K562 (cell line): ENCODE data around the gene ALKBH7. TPM values are rescaled to one million over a fixed set of nuclear protein-coding genes. Genes with fewer than 3 reads are reported as not detected.

Source experiments
- ATAC-seq: fragments of 200-7000 bp; cut with Tn5 transposase; 3 replicates; pipeline ENCODE4 v1.9.1; 2020; ENCODE audit warnings: moderate library complexity
- BruUV-seq: library from RNA; stranded (reverse); fragments of 400-500 nt; replicated peaks from 2 replicates; lab custom pipeline; 2021; lab: Mats Ljungman, UMichigan
- CTCF ChIA-PET: fragments of 300-600 bp; formaldehyde crosslinking; extraction: SDS; loops from one replicate; lab custom pipeline; 2021; ENCODE audit warnings: low intra/inter-chr PET ratio; lab: Yijun Ruan, JAX
- POLR2A ChIA-PET: fragments of 300-600, 350-650 bp; sonication (Branson Sonifier 250); formaldehyde crosslinking; extraction: SDS; loops from one replicate; lab custom pipeline; 2021; ENCODE audit warnings: antibody characterized with exemption, inconsistent platforms; lab: Yijun Ruan, JAX
- DNase-seq, 4 experiments: peaks; one replicate each; pipeline versions ENCODE4 v3.0.0 to v3.0.0-alpha.2; 2011 to 2018; ENCODE audit warnings: low spot score in 3 of 4, mixed read lengths in 3 of 4; ENCODE audit errors: extremely low read depth in 1 of 4
- FAIRE-seq: peaks from 2 replicates; lab custom pipeline; 2011; peaks lifted over from hg19 to GRCh38; lab: Jason Lieb, UNC
- H2AFZ ChIP-seq: 2 replicates; pipeline ENCODE4 v1.6.0; 2011; ENCODE audit warnings: low read depth, low read length, control low read depth, inconsistent platforms
- H3K27ac ChIP-seq: fragments of 200-600 bp; 3 replicates; pipeline ENCODE4 v1.8.0; 2011; ENCODE audit warnings: low read depth, mild to moderate bottlenecking, control low read depth, inconsistent platforms, low read length, moderate library complexity, mixed read lengths; ENCODE audit errors: extremely low read depth
- H3K27me3 ChIP-seq, 2 experiments: fragments of 300-600 bp in 1 of 2; 2 replicates in 1 of 2; 3 replicates in 1 of 2; pipeline versions ENCODE4 v1.6.0 to v1.8.0; 2011; ENCODE audit warnings: inconsistent platforms in 2 of 2, low read length in 2 of 2, mild to moderate bottlenecking in 1 of 2, mixed read lengths in 1 of 2, moderate library complexity in 1 of 2; ENCODE audit not compliant: control insufficient read depth in 2 of 2, insufficient read depth in 2 of 2
- H3K36me3 ChIP-seq: fragments of 300-600 bp; 3 replicates; pipeline ENCODE4 v1.8.0; 2011; ENCODE audit warnings: mild to moderate bottlenecking, low read length, inconsistent platforms; ENCODE audit not compliant: control insufficient read depth, insufficient read depth
- H3K4me1 ChIP-seq, 2 experiments: fragments of 200-600 bp in 1 of 2; replicated peaks in 1 of 2; 2 replicates in 1 of 2; 3 replicates in 1 of 2; pipeline versions ENCODE4 v1.5.1 to v1.8.0; 2011; ENCODE audit warnings: inconsistent platforms in 2 of 2, low read length in 2 of 2, mild to moderate bottlenecking in 1 of 2, mixed read lengths in 1 of 2, moderate library complexity in 1 of 2; ENCODE audit not compliant: control insufficient read depth in 2 of 2, insufficient read depth in 2 of 2
- H3K4me2 ChIP-seq: 2 replicates; pipeline ENCODE4 v1.6.1; 2011; ENCODE audit warnings: low read length, control low read depth, inconsistent platforms, mixed read lengths; ENCODE audit not compliant: insufficient read depth
- H3K4me3 ChIP-seq: fragments of 200-600 bp; sonication (generic), shearing (Covaris generic); 2 replicates; pipeline ENCODE4 v1.5.1; 2016; ENCODE audit warnings: control low read depth, inconsistent platforms
- H3K79me2 ChIP-seq: fragments of 200-600 bp; 3 replicates; pipeline ENCODE4 v1.8.0; 2011; ENCODE audit warnings: low read length, inconsistent platforms; ENCODE audit not compliant: control insufficient read depth, insufficient read depth
- H3K9ac ChIP-seq, 2 experiments: 2 replicates each; pipeline versions ENCODE4 v1.6.0 to v1.6.1; 2011; ENCODE audit warnings: low read depth in 2 of 2, low read length in 2 of 2, control low read depth in 1 of 2, inconsistent platforms in 1 of 2, mild to moderate bottlenecking in 1 of 2, mixed read lengths in 1 of 2; ENCODE audit not compliant: insufficient read depth in 1 of 2
- H3K9me1 ChIP-seq: one replicate; pipeline ENCODE4 v1.6.0; 2011; ENCODE audit warnings: inconsistent platforms, mild to moderate bottlenecking, low read length, moderate library complexity; ENCODE audit not compliant: control insufficient read depth, insufficient read depth
- H3K9me3 ChIP-seq: replicated peaks from 2 replicates; pipeline ENCODE4 v1.5.1; 2011; ENCODE audit warnings: low read depth, low read length, inconsistent platforms; ENCODE audit not compliant: control insufficient read depth, insufficient read depth
- H4K20me1 ChIP-seq: replicated peaks from 2 replicates; pipeline ENCODE4 v1.6.1; 2011; ENCODE audit warnings: low read length, inconsistent platforms, mixed read lengths; ENCODE audit not compliant: control insufficient read depth, insufficient read depth
- CBFA2T3 ChIP-seq: fragments of 450-650 bp; IDR thresholded peaks from 2 replicates; pipeline ENCODE4 v1.6.1; 2017
- EP300 ChIP-seq: IDR thresholded peaks from 2 replicates; pipeline ENCODE4 v1.6.1; 2012; ENCODE audit warnings: low read length, improper control_type of control experiment
- ETV5 ChIP-seq: sonication (generic); formaldehyde crosslinking; IDR thresholded peaks from 2 replicates; pipeline ENCODE4 v1.4.0; 2020; ENCODE audit warnings: low read depth, mild to moderate bottlenecking, missing genetic modification reagents
- L3MBTL2 ChIP-seq: fragments of 450-650 bp; IDR thresholded peaks from 2 replicates; pipeline ENCODE4 v1.6.1; 2016; ENCODE audit warnings: mild to moderate bottlenecking, moderate library complexity
- MEF2D ChIP-seq: conservative IDR thresholded peaks from 2 replicates; pipeline ENCODE4 v1.6.1; 2016; ENCODE audit warnings: low read depth, missing genetic modification characterization, missing compliant biosample characterization
- MTA1 ChIP-seq: fragments of 450-650 bp; IDR thresholded peaks from 2 replicates; pipeline ENCODE4 v1.6.1; 2017; ENCODE audit warnings: borderline replicate concordance
- NCOR1 ChIP-seq: fragments of 450-650 bp; IDR thresholded peaks from 2 replicates; pipeline ENCODE4 v1.6.1; 2016; ENCODE audit warnings: mild to moderate bottlenecking, moderate library complexity
- OTX1 ChIP-seq: fragments of 450-650 bp; formaldehyde crosslinking; IDR thresholded peaks from 2 replicates; pipeline ENCODE4 v1.4.0; 2022; ENCODE audit warnings: mild to moderate bottlenecking
- SETDB1 ChIP-seq: IDR thresholded peaks from one replicate; pipeline ENCODE4 v1.6.1; 2012; ENCODE audit warnings: low read length, control low read depth, inconsistent platforms
- SMARCC2 ChIP-seq: fragments of 450-650 bp; IDR thresholded peaks from 2 replicates; pipeline ENCODE4 v1.6.1; 2017; ENCODE audit warnings: antibody characterized with exemption, moderate library complexity, mild to moderate bottlenecking, low read depth
- ZNF175 ChIP-seq: fragments of 200-800 bp; sonication (Bioruptor generic); IDR thresholded peaks from 2 replicates; pipeline ENCODE4 v1.6.1; 2016; ENCODE audit warnings: low read depth, mild to moderate bottlenecking, missing genetic modification characterization, missing compliant biosample characterization
- ZNF77 ChIP-seq: fragments of 250-450 bp; sonication (Bioruptor Pico); IDR thresholded peaks from 2 replicates; pipeline ENCODE4 v1.5.0; 2020
- WGBS: fragments of 100-300 bp; shearing (Covaris generic); methylation state at CpG from one replicate; pipeline ENCODE4 v1.1.6; 2016; ENCODE audit warnings: low coverage, mixed read lengths; ENCODE audit not compliant: insufficient coverage; ENCODE audit errors: missing lambda C conversion rate; 5-methylcytosine and 5-hydroxymethylcytosine counted together
- in situ Hi-C: fragments of 300-500 bp; cut with MboI; formaldehyde crosslinking; loops from 4 replicates; pipeline ENCODE4 v1.15.0; 2018; ENCODE audit warnings: inconsistent platforms, mixed read lengths
- intact Hi-C: fragments of 100-400 bp; cut with micrococcal nuclease; formaldehyde crosslinking; loops from 2 replicates; pipeline ENCODE4 v1.14.2; 2022
- polyA plus RNA-seq, 8 experiments: library from polyadenylated mRNA; depleted of rRNA in 4 of 8; stranded (reverse) in 5 of 8; unstranded in 3 of 8; fragments of >200 nt; fragmentation: Nextera tagmentation in 2 of 8; fragmentation: Illumina TruSeq in 1 of 8; extraction: Ambion mirVana in 2 of 8; extraction: Trizol in 1 of 8; gene quantifications; 2 replicates each; pipeline versions ENCODE4 v1.2.1 to v1.2.3, GENCODE V29; 2011 to 2014; ENCODE audit warnings: inconsistent platforms in 1 of 8, missing spikeins in 1 of 8
- total RNA-seq, 7 experiments: library from RNA; depleted of rRNA in 6 of 7; stranded (reverse); fragments of >200 nt in 6 of 7; fragmentation: Illumina TruSeq in 2 of 7; extraction: Trizol in 2 of 7; gene quantifications; 2 replicates each; pipeline versions ENCODE4 v1.2.1 to v1.2.3, GENCODE V29; 2011 to 2021; ENCODE audit warnings: low replicate concordance in 1 of 7
- TF ChIP-seq, protein P1 (sequence below): fragments of 200-400 bp; formaldehyde crosslinking; IDR thresholded peaks from 2 replicates; pipeline ENCODE4 v1.6.1; 2017; ENCODE audit warnings: mild to moderate bottlenecking, low read depth, low read length, moderate library complexity
- TF ChIP-seq, protein P2 (sequence below): fragments of 250-450 bp; sonication (Bioruptor Pico); IDR thresholded peaks from 2 replicates; pipeline ENCODE4 v1.5.0; 2021; ENCODE audit warnings: mild to moderate bottlenecking, moderate library complexity
- TF ChIP-seq, protein P3 (sequence below): fragments of 200-800 bp; sonication (Bioruptor generic); IDR thresholded peaks from 2 replicates; pipeline ENCODE4 v1.6.1; 2017; ENCODE audit warnings: missing genetic modification characterization, missing compliant biosample characterization
- TF ChIP-seq, protein P4 (sequence below): fragments of 250-450 bp; sonication (Bioruptor Pico); IDR thresholded peaks from 2 replicates; pipeline ENCODE4 v1.5.0; 2021

ALKBH7 gene
- total and polyA plus RNA-seq, 9 of the 15 experiments (the other 6 are each of a cell fraction or from before 2014, with no cell fraction given): 0.69 to 94.8 (median 17.6) TPM

DNA sequence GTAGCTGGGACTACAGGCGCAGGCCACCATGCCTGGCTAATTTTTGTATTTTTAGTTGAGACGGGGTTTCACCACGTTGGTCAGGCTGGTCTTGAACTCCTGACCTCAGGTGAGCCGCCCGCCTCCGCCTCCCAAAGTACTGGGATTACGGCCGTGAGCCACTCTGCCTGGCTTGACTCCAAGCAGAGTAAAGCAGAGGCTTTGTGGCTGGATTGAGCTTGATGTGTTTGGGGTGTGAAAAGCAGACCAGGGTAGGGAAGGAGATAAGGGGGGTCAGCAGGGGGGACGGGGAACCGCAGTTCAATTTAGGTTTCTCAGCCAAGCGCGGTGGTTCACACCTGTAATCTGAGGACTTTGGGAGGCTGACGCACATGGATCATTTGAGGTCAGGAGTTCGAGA lies 15.4 kb upstream of the ALKBH7 start:
- DNase-seq: peak in 2 of 4 experiments; percentile 23 to 49
- intact Hi-C loops: no loop called here
- TF ChIP-seq EP300 (no peak), ZNF175 (CRISPR knock-in tag) (no peak), NCOR1 (no peak), SETDB1 (no peak), L3MBTL2 (0 out of 2 replicates have a peak, but pooled peaks have one; percentile 21), MTA1 (no peak), MEF2D (tag) (no peak), SMARCC2 (no peak), OTX1 (no peak), ETV5 (CRISPR knock-in tag) (no peak), ZNF77 (CRISPR knock-in tag) (no peak), CBFA2T3 (peak; percentile 34; the same call in 1 of the 2 replicates)
- TF ChIP-seq, protein P1, sequence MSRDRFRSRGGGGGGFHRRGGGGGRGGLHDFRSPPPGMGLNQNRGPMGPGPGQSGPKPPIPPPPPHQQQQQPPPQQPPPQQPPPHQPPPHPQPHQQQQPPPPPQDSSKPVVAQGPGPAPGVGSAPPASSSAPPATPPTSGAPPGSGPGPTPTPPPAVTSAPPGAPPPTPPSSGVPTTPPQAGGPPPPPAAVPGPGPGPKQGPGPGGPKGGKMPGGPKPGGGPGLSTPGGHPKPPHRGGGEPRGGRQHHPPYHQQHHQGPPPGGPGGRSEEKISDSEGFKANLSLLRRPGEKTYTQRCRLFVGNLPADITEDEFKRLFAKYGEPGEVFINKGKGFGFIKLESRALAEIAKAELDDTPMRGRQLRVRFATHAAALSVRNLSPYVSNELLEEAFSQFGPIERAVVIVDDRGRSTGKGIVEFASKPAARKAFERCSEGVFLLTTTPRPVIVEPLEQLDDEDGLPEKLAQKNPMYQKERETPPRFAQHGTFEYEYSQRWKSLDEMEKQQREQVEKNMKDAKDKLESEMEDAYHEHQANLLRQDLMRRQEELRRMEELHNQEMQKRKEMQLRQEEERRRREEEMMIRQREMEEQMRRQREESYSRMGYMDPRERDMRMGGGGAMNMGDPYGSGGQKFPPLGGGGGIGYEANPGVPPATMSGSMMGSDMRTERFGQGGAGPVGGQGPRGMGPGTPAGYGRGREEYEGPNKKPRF: no peak
- TF ChIP-seq, protein P2, sequence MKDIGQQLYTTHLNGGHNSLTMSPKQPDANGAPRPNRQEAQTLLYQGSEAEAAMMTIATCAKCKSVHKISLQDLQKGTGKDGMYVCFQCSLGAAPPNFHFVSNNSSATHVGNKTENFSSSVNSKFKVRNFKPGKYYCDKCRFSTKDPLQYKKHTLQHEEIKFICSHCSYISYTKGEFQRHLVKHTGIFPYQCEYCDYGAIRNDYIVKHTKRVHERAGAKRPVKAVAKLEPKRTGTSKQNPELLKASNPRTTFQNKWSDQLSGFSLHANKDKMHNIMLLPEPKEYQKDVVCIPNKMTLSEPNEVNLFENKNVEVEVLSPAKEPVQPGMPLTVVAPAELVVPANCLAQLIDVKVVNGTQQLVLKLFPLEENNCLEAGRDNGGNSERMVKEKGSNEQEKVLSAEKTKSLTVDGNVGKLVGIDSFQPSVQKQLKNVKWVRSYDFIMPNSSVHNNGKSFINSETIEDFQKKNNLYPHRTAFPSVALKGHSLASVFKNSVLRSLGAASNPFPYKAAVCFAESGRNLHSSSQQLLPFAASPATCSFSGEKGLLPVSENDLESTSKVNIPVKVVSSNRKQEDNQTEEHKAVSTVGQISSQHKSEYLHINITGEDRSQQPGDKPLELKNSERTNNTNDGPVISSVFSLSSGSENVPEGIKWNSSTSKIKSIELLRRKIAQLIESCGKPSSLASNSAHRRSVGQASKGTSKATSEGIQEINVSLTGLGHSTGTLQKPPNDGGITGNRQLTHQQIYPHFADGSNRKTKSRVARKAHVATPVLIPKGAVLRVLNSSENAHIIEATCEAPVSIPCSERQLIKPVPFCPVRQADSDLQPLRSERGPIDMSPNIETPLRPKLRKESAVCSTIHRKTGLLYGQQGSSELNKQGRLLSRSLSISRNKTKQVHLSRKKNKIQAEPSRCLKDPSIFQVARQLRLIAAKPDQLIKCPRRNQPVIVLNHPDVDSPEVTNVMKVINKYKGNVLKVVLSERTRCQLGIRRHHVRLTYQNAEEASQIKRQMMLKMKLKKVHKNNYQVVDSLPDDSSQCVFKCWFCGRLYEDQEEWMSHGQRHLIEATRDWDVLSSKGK (CRISPR knock-in tag): no peak
- TF ChIP-seq, protein P3, sequence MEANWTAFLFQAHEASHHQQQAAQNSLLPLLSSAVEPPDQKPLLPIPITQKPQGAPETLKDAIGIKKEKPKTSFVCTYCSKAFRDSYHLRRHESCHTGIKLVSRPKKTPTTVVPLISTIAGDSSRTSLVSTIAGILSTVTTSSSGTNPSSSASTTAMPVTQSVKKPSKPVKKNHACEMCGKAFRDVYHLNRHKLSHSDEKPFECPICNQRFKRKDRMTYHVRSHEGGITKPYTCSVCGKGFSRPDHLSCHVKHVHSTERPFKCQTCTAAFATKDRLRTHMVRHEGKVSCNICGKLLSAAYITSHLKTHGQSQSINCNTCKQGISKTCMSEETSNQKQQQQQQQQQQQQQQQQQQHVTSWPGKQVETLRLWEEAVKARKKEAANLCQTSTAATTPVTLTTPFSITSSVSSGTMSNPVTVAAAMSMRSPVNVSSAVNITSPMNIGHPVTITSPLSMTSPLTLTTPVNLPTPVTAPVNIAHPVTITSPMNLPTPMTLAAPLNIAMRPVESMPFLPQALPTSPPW (CRISPR knock-in tag): 0 out of 2 replicates have a peak, but pooled peaks have one; percentile 19
- TF ChIP-seq, protein P4, sequence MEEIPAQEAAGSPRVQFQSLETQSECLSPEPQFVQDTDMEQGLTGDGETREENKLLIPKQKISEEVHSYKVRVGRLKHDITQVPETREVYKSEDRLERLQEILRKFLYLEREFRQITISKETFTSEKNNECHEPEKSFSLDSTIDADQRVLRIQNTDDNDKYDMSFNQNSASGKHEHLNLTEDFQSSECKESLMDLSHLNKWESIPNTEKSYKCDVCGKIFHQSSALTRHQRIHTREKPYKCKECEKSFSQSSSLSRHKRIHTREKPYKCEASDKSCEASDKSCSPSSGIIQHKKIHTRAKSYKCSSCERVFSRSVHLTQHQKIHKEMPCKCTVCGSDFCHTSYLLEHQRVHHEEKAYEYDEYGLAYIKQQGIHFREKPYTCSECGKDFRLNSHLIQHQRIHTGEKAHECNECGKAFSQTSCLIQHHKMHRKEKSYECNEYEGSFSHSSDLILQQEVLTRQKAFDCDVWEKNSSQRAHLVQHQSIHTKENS: no peak

More for the DNA sequence above, 15.4 kb upstream of the ALKBH7 start:
- Histone ChIP-seq H3K27ac (no peak overlapping the region), H3K4me2 (no peak overlapping the region), H3K79me2 (peaks cover 7% of the 10 kb centered on the region), H3K9me1 (no peaks in the 10 kb centered on the region), H3K9me3 (peaks cover 3% of the 10 kb centered on the region; the same call in 1 of the 2 replicates), H3K4me3 (no peak overlapping the region), H3K36me3 (no peaks in the 10 kb centered on the region), H4K20me1 (no peaks in the 10 kb centered on the region), H3K9ac (peak overlapping the region in 1 of 2 experiments; percentile 68; a peak in 2 of 4 replicates), H2AFZ (no peak overlapping the region), H3K27me3 (no peaks in the 10 kb centered on the region), H3K4me1 (peaks cover 8 to 22% of the 10 kb centered on the region in 2 experiments; a peak in 4 of 5 replicates)
- ATAC-seq: no peak
- POLR2A ChIA-PET: interaction anchor here (0.5 to 1.6 kb wide), 5 partner anchors 12 to 81 kb away, joined by 3 to 7 read pairs (median 3); partner anchors contain the start of gene ALKBH7
- CTCF ChIA-PET: no interaction called here
- 5% methylated on average over 14 of the region's 14 CpGs for WGBS
- no TSS peak for BruUV-seq
- in situ Hi-C loops: no loop called here
- no peak for FAIRE-seq
